Measurements from ENCODE around the gene CCDC175. TPM values are rescaled to one million over a fixed set of nuclear protein-coding genes. Genes with fewer than 3 reads are reported as not detected.

Gene CCDC175
- total and polyA plus RNA-seq, 2 experiments from 2014 or later = not detected

DNA sequence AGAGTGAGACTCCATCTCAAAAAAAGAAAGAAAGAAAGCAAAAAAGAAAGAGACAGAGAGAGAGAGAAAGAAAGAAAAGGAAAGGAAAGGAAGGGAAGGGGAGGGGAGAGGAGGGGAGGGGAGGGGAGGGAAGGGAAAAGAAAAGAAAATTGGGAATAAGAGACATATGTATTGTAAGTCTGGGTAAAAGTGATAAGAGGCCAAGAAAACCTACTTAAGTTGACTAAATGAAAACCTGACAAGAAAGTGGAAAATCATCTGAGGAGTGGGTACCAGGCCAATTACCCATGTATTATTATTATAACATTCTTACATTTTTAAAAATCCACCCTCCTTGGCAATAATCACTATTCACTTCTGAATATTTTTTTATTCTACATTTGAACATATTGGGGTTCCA lies 46.3 kb downstream of the CCDC175 start:
- Histone ChIP-seq H3K27me3 (no peaks in the 10 kb centered on the region), H3K27ac (no peak overlapping the region), H3K4me1 (ENCODE audit: low read depth) (peaks cover 4% of the 10 kb centered on the region), H3K36me3 (no peaks in the 10 kb centered on the region), H3K4me3 (no peak overlapping the region), H3K9me3 (ENCODE audit: low read depth) (no peaks in the 10 kb centered on the region)
- DNase-seq (ENCODE audit: low read depth in 1 of 2, low spot score in 1 of 2) = no peak
- TF ChIP-seq, protein P1, sequence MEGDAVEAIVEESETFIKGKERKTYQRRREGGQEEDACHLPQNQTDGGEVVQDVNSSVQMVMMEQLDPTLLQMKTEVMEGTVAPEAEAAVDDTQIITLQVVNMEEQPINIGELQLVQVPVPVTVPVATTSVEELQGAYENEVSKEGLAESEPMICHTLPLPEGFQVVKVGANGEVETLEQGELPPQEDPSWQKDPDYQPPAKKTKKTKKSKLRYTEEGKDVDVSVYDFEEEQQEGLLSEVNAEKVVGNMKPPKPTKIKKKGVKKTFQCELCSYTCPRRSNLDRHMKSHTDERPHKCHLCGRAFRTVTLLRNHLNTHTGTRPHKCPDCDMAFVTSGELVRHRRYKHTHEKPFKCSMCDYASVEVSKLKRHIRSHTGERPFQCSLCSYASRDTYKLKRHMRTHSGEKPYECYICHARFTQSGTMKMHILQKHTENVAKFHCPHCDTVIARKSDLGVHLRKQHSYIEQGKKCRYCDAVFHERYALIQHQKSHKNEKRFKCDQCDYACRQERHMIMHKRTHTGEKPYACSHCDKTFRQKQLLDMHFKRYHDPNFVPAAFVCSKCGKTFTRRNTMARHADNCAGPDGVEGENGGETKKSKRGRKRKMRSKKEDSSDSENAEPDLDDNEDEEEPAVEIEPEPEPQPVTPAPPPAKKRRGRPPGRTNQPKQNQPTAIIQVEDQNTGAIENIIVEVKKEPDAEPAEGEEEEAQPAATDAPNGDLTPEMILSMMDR (IDR thresholded peaks at IDR 0.05; ENCODE audit: low read depth, low read length) = no peak

DNA sequence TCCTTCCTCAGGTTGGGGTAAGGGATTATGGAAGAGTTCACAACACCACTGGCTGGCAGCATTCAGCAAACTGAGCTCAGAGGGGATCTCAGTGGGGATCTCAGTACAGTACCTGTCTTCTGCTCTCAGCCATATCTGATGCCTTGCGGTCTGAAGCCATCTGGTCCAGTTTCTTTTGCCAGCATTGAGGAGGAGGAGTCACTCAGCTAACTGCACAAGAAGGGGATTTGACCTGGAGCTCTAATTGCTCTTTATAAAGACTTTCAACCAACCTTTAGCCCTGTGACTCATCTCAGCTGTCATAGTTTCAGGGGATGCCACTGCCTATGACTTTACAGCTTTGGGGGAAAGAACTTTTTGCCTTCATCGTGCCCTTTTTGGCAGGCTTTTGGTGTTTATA lies 47.4 kb downstream of the CCDC175 start:
- no peaks in the 10 kb centered on the region for H3K9me3 ChIP-seq (ENCODE audit: low read depth)
- H3K36me3 ChIP-seq = no peaks in the 10 kb centered on the region
- no peaks in the 10 kb centered on the region for H3K27me3 ChIP-seq
- H3K4me1 ChIP-seq (ENCODE audit: low read depth) = peaks cover under 1% of the 10 kb centered on the region
- DNase-seq (ENCODE audit: low read depth in 1 of 2, low spot score in 1 of 2) = no peak
- H3K27ac ChIP-seq = no peak overlapping the region
- TF ChIP-seq, protein P1 (IDR thresholded peaks at IDR 0.05; ENCODE audit: low read depth, low read length) = no peak
- no peak overlapping the region for H3K4me3 ChIP-seq

DNA sequence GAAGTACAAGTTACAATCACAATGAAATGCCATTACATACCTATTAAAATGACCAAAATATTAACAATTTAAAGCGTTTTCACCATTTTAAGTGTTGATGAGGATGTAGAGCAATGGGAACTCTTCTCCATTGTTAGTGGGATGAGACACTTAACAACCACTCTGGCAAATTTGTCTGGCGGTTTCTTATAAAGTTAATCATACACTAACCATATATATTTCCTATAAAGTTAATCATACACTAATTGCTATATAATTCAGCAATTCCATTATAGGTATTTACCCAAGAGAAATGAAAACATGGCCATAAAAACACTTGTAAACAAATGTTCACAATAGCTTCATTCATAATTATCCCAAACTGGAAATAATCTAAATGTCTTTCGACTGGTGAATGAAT lies 56.4 kb downstream of the CCDC175 start:
- TF ChIP-seq, protein P1 (IDR thresholded peaks at IDR 0.05; ENCODE audit: low read depth, low read length) = no peak
- DNase-seq (ENCODE audit: low read depth in 1 of 2, low spot score in 1 of 2) = no peak
- H3K4me3 ChIP-seq = no peak overlapping the region
- no peaks in the 10 kb centered on the region for H3K36me3 ChIP-seq
- H3K27ac ChIP-seq = no peak overlapping the region
- H3K9me3 ChIP-seq (ENCODE audit: low read depth) = peaks cover 2% of the 10 kb centered on the region
- H3K27me3 ChIP-seq = no peaks in the 10 kb centered on the region
- no peaks in the 10 kb centered on the region for H3K4me1 ChIP-seq (ENCODE audit: low read depth)

DNA sequence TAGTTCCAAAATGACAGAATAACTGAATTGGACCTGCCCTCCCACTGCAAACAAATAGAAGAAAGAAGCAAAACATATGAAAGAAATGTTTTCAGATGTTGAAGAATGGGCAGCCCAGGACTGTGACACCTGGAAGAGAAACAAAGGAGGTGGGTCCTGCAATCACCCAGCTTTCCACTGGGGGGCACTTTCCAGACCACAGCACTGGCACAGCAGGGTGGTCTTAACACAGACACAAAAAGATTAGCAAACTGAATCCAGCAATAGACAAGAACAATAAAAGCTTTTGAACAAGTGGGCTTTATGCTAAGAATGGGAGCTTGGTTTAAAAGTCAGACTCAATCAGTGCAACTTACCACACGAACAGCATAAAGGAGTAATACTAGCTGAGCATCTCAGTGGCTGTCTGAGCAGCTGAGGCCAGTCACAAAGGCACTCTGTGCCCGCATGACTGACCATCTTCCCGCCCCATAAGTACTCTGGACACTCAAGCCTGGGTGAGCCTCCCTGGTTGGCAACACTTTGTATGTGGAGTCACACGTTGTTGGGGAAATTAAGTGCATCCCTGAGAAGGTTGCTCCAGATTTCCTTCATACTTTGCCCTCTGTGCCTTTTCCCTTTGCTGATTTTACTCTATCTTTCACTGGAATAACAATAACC lies 64.6 kb downstream of the CCDC175 start:
- DNase-seq (ENCODE audit: low read depth in 1 of 2, low spot score in 1 of 2) = peak; percentile 15 to 40
- no peaks in the 10 kb centered on the region for H3K4me1 ChIP-seq (ENCODE audit: low read depth)
- H3K27ac ChIP-seq = no peak overlapping the region
- TF ChIP-seq, protein P1 (IDR thresholded peaks at IDR 0.05; ENCODE audit: low read depth, low read length) = peak; percentile 61
- H3K36me3 ChIP-seq = no peaks in the 10 kb centered on the region
- H3K9me3 ChIP-seq (ENCODE audit: low read depth) = no peaks in the 10 kb centered on the region
- no peaks in the 10 kb centered on the region for H3K27me3 ChIP-seq
- H3K4me3 ChIP-seq = no peak overlapping the region

DNA sequence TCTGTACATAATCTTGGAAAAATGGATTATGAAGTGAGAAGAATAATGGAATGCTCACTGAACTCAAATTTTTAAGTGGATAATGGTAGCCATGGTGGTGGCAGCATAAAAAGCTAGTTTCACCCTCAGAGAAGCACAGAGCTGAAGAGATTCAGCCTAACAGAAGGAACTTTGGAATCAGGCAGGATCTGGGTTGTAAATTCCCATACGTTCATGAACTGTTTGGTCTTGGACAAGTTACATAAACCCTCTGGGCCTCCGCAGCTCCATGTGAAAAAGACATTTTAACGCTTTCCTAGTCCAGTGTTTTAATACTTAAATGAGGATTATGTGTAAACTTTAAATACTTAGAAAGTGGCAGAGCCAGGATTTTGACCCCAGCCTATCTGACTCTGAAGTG lies 65.6 kb downstream of the CCDC175 start:
- H3K9me3 ChIP-seq (ENCODE audit: low read depth) = no peaks in the 10 kb centered on the region
- H3K4me1 ChIP-seq (ENCODE audit: low read depth) = no peaks in the 10 kb centered on the region
- H3K27ac ChIP-seq = no peak overlapping the region
- H3K36me3 ChIP-seq = no peaks in the 10 kb centered on the region
- no peaks in the 10 kb centered on the region for H3K27me3 ChIP-seq
- TF ChIP-seq, protein P1 (IDR thresholded peaks at IDR 0.05; ENCODE audit: low read depth, low read length) = no peak
- no peak for DNase-seq (ENCODE audit: low read depth in 1 of 2, low spot score in 1 of 2)
- H3K4me3 ChIP-seq = no peak overlapping the region
